Measurements from ENCODE around the gene EGFR. TPM values are rescaled to one million over a fixed set of nuclear protein-coding genes. Genes with fewer than 3 reads are reported as not detected.

EGFR gene
- total RNA-seq, 1 donor from 2014 or later = 5.0 TPM

DNA sequence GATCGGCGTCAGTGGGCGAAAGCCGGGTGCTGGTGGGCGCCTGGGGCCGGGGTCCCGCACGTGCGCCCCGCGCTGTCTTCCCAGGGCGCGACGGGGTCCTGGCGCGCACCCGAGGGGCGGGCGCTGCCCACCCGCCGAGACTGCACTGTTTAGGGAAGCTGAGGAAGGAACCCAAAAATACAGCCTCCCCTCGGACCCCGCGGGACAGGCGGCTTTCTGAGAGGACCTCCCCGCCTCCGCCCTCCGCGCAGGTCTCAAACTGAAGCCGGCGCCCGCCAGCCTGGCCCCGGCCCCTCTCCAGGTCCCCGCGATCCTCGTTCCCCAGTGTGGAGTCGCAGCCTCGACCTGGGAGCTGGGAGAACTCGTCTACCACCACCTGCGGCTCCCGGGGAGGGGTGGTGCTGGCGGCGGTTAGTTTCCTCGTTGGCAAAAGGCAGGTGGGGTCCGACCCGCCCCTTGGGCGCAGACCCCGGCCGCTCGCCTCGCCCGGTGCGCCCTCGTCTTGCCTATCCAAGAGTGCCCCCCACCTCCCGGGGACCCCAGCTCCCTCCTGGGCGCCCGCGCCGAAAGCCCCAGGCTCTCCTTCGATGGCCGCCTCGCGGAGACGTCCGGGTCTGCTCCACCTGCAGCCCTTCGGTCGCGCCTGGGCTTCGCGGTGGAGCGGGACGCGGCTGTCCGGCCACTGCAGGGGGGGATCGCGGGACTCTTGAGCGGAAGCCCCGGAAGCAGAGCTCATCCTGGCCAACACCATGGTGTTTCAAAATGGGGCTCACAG is 1.1 kb downstream of the EGFR start:
- TF ChIP-seq, protein P1, sequence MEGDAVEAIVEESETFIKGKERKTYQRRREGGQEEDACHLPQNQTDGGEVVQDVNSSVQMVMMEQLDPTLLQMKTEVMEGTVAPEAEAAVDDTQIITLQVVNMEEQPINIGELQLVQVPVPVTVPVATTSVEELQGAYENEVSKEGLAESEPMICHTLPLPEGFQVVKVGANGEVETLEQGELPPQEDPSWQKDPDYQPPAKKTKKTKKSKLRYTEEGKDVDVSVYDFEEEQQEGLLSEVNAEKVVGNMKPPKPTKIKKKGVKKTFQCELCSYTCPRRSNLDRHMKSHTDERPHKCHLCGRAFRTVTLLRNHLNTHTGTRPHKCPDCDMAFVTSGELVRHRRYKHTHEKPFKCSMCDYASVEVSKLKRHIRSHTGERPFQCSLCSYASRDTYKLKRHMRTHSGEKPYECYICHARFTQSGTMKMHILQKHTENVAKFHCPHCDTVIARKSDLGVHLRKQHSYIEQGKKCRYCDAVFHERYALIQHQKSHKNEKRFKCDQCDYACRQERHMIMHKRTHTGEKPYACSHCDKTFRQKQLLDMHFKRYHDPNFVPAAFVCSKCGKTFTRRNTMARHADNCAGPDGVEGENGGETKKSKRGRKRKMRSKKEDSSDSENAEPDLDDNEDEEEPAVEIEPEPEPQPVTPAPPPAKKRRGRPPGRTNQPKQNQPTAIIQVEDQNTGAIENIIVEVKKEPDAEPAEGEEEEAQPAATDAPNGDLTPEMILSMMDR (IDR thresholded peaks at IDR 0.05; ENCODE audit: unreplicated experiment) = no peak
- Mint-ChIP-seq H3K4me3 (ENCODE audit: unreplicated experiment) (peak overlapping the region; percentile 62), H3K4me1 (ENCODE audit: unreplicated experiment) (peaks cover 2% of the 10 kb centered on the region), H3K27ac (ENCODE audit: unreplicated experiment) (no peak overlapping the region), H3K27me3 (ENCODE audit: unreplicated experiment) (peaks cover 17% of the 10 kb centered on the region), H3K36me3 (ENCODE audit: low read depth, unreplicated experiment) (no peaks in the 10 kb centered on the region), H3K9me3 (ENCODE audit: unreplicated experiment) (no peaks in the 10 kb centered on the region)
- peak; percentile 50 for DNase-seq (ENCODE audit: low spot score)

DNA sequence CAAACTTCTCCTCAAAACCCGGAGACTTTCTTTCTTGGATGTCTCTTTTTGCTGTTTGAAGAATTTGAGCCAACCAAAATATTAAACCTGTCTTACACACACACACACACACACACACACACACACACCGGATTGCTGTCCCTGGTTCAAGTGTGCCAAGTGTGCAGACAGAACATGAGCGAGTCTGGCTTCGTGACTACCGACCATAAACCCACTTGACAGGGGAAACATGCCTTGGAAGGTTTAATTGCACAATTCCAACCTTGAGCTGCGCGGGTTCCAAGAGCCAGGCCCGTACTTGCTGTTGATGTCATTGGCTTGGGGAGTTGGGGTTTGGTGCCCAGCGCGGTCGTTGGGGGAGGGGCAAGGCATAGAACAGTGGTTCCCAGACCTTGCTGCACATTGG is 1.7 kb downstream of the EGFR start:
- peak overlapping the region; percentile 72 for H3K4me3 Mint-ChIP-seq (ENCODE audit: unreplicated experiment)
- H3K36me3 Mint-ChIP-seq (ENCODE audit: low read depth, unreplicated experiment) = no peaks in the 10 kb centered on the region
- no peak overlapping the region for H3K27ac Mint-ChIP-seq (ENCODE audit: unreplicated experiment)
- peaks cover 2% of the 10 kb centered on the region for H3K4me1 Mint-ChIP-seq (ENCODE audit: unreplicated experiment)
- TF ChIP-seq, protein P1 (IDR thresholded peaks at IDR 0.05; ENCODE audit: unreplicated experiment) = no peak
- H3K27me3 Mint-ChIP-seq (ENCODE audit: unreplicated experiment) = peaks cover 17% of the 10 kb centered on the region
- H3K9me3 Mint-ChIP-seq (ENCODE audit: unreplicated experiment) = no peaks in the 10 kb centered on the region
- no peak for DNase-seq (ENCODE audit: low spot score)

DNA sequence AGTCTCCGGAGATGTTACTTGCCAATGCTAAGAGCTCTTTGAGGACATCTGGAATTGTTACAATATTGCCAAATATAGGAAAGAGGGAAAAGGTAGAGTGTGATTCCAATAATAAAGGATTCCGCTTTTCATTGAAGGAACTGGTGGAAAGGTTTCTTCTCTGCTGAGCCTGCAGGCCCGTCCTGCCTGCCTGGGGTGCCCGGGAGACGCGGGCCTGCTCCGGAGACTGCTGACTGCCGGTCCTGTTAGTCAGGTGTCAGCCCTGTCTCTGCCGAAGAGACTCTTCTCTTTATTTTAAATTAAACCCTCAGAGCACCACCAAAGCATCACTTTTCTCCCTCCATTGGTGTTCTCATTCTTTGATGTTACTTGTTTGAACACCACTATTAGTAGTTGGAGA is 2.2 kb downstream of the EGFR start:
- Mint-ChIP-seq H3K27me3 (ENCODE audit: unreplicated experiment) (peaks cover 17% of the 10 kb centered on the region), H3K4me1 (ENCODE audit: unreplicated experiment) (peaks cover 2% of the 10 kb centered on the region), H3K4me3 (ENCODE audit: unreplicated experiment) (peak overlapping the region; percentile 72), H3K9me3 (ENCODE audit: unreplicated experiment) (no peaks in the 10 kb centered on the region), H3K27ac (ENCODE audit: unreplicated experiment) (no peak overlapping the region), H3K36me3 (ENCODE audit: low read depth, unreplicated experiment) (no peaks in the 10 kb centered on the region)
- DNase-seq (ENCODE audit: low spot score) = no peak
- TF ChIP-seq, protein P1 (IDR thresholded peaks at IDR 0.05; ENCODE audit: unreplicated experiment) = no peak

DNA sequence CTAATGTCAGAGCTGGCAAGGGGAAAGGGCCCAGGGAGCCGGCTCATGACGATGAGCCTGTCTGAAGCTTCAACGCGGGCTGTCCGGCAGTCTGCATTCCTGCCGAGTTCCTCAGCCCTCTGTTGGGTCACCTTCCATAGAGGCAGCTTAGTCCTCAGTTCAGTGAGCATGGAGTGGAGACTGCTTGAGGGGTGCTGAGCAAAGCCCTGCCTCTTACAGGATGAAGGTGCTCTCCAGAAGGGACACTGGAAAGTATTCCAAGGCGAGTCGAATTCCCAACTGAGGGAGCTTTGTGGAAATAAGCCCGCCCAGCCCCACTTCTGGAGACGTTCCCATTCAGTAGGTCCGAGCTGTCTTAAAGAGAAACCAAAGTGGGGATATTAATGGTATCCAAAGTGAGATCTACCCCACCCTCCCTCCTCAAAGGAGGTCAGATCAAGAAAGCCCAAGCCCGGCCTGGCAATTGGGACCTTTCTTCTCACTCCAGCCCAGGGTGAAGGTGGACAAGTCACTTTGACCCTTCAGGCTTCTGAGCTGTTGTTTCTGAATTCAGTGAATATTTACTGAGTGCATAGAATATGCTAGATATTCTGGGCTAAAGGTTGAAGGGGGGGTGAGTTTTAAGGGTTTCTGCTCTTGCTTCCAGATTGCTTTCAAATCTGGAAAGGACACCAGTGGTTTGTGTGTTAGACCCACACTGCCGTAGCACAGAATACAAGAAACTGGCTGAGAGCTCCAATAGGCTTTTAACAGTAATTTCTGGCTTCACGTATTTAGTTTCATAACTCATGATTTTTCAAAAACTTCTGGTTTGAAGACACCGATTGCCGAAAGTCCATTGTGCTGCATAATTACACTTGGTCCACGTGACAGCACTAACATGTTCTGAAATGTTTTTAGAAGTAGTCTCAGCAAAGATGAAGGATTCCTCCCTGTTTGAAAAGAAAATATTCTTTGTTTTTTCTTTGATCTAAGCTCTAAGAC is 3.5 kb downstream of the EGFR start:
- DNase-seq (ENCODE audit: low spot score) = no peak
- no peak overlapping the region for H3K4me3 Mint-ChIP-seq (ENCODE audit: unreplicated experiment)
- no peak overlapping the region for H3K27ac Mint-ChIP-seq (ENCODE audit: unreplicated experiment)
- H3K36me3 Mint-ChIP-seq (ENCODE audit: low read depth, unreplicated experiment) = no peaks in the 10 kb centered on the region
- H3K9me3 Mint-ChIP-seq (ENCODE audit: unreplicated experiment) = no peaks in the 10 kb centered on the region
- H3K4me1 Mint-ChIP-seq (ENCODE audit: unreplicated experiment) = peaks cover 2% of the 10 kb centered on the region
- peaks cover 17% of the 10 kb centered on the region for H3K27me3 Mint-ChIP-seq (ENCODE audit: unreplicated experiment)
- TF ChIP-seq, protein P1 (IDR thresholded peaks at IDR 0.05; ENCODE audit: unreplicated experiment) = no peak
